D721Med (cell line): ENCODE results near the gene BCL7A.

Experiments used
- DNase-seq: peaks from one replicate; pipeline ENCODE4 v3.0.0; 2011; ENCODE audit warnings: low spot score; ENCODE audit not compliant: insufficient read length
- FAIRE-seq: peaks from 2 replicates; lab custom pipeline; 2011; peaks lifted over from hg19 to GRCh38; lab: Jason Lieb, UNC
- CTCF ChIP-seq: IDR thresholded peaks from 2 replicates; pipeline ENCODE4 v1.5.1; 2012; ENCODE audit warnings: mild to moderate bottlenecking, control low read depth; ENCODE audit not compliant: insufficient read depth; ENCODE audit errors: missing control alignments

The BCL7A gene

GRCh38 chr12:122094735-122095631 lies 73.3 kb downstream of the BCL7A start:
- FAIRE-seq, result no peak
- DNase-seq, result no peak
- no peak for TF ChIP-seq CTCF

GRCh38 chr12:122096014-122096413 lies 74.3 kb downstream of the BCL7A start:
- no peak for FAIRE-seq
- no peak for DNase-seq
- no peak for TF ChIP-seq CTCF

- FAIRE-seq (no peak), DNase-seq (no peak)
- no peak for TF ChIP-seq CTCF
Observed at GRCh38 chr12:122096591-122097149, 75.0 kb downstream of the BCL7A start.

- FAIRE-seq, result no peak
- DNase-seq, result no peak
- no peak for TF ChIP-seq CTCF
Observed at GRCh38 chr12:122097584-122097926, 75.9 kb downstream of the BCL7A start.

GRCh38 chr12:122097927-122098756 lies 76.5 kb downstream of the BCL7A start:
- FAIRE-seq (no peak), DNase-seq (no peak)

GRCh38 chr12:122099280-122099749 lies 77.6 kb downstream of the BCL7A start:
- no peak for FAIRE-seq
- TF ChIP-seq CTCF, result no peak
- DNase-seq, result no peak

More at GRCh38 chr12:122097927-122098756, 76.5 kb downstream of the BCL7A start:
- no peak for TF ChIP-seq CTCF
